ENCODE measurements around the gene DUSP22.

DUSP22 gene

DNA sequence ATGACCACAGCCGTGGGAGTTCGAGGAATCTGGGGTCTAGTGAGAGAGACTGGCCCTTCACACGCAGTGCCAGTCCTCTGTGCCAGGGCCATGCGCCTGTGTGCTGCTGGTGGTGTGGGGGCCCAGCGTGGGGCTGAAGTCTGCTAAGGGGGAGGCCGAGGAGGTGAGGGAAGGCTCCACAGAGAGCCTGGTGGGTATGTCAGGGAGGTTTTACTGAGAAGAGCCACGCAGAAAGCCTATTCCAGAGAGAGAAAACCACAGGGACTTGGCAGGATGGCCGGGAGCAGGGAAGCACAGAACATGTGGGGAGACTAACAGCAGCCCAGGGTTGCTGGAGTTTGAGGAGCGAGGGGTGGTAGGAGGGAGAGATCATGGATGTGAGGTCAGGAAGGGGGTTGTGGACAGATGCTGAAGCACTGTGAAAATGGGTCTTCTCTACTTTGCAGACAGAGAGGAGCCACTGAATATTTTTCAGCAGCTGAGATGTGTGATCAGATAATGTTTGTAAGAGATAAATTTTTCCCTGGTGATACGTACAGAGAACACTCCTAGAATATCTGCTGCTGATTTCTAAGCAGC, 35.3 kb downstream of the DUSP22 start:
- H3K27ac ChIP-seq = no peak overlapping the region
- peaks cover 9% of the 10 kb centered on the region for H3K4me1 ChIP-seq
- no peak overlapping the region for H3K9ac ChIP-seq
- no peak overlapping the region for H2AFZ ChIP-seq
- H3K79me2 ChIP-seq = no peaks in the 10 kb centered on the region
- H3K4me3 ChIP-seq (ENCODE audit: low read depth, low read length) = no peak overlapping the region
- no peaks in the 10 kb centered on the region for H3K36me3 ChIP-seq (ENCODE audit: control insufficient read depth, insufficient read depth, low read length)
- no peaks in the 10 kb centered on the region for H3K9me3 ChIP-seq (ENCODE audit: control insufficient read depth, low read length)
- H3K4me2 ChIP-seq (ENCODE audit: low read length) = peak overlapping the region; percentile 7
- no peak for TF ChIP-seq CTCF (IDR thresholded peaks at IDR 0.05)
- no peaks in the 10 kb centered on the region for H3K27me3 ChIP-seq (ENCODE audit: control insufficient read depth, insufficient read depth, low read length)

GRCh38 chr6:328136-328670, 35.9 kb downstream of the DUSP22 start:
- H3K36me3 ChIP-seq (ENCODE audit: control insufficient read depth, insufficient read depth, low read length) = no peaks in the 10 kb centered on the region
- H3K4me2 ChIP-seq (ENCODE audit: low read length) = peak overlapping the region; percentile 7
- no peaks in the 10 kb centered on the region for H3K27me3 ChIP-seq (ENCODE audit: control insufficient read depth, insufficient read depth, low read length)
- H3K9me3 ChIP-seq (ENCODE audit: control insufficient read depth, low read length) = no peaks in the 10 kb centered on the region
- no peak overlapping the region for H2AFZ ChIP-seq
- H3K4me1 ChIP-seq = peaks cover 9% of the 10 kb centered on the region
- H3K27ac ChIP-seq = no peak overlapping the region
- no peak for TF ChIP-seq CTCF (IDR thresholded peaks at IDR 0.05)
- H3K79me2 ChIP-seq = no peaks in the 10 kb centered on the region
- H3K9ac ChIP-seq = no peak overlapping the region
- no peak overlapping the region for H3K4me3 ChIP-seq (ENCODE audit: low read depth, low read length)

DNA sequence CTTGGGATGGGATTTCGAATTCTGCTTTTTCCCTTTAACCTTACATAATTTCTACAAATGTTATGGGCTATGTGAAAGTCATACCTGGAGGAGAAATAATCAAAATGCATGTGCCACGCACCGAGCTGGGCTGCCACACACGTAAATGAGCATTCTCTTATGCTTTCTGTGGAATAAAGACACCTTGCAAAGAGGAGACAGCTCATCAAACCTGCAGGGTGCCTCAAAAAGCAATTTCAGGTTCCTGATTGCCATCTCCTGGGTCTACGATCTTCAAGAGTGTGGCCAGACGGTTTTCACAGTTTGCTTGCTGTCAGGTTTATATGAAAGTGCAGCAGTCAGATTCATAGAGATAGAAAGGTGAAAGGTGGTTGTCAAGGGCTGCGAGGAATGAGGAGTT, 36.6 kb downstream of the DUSP22 start:
- no peak overlapping the region for H3K4me3 ChIP-seq (ENCODE audit: low read depth, low read length)

DNA sequence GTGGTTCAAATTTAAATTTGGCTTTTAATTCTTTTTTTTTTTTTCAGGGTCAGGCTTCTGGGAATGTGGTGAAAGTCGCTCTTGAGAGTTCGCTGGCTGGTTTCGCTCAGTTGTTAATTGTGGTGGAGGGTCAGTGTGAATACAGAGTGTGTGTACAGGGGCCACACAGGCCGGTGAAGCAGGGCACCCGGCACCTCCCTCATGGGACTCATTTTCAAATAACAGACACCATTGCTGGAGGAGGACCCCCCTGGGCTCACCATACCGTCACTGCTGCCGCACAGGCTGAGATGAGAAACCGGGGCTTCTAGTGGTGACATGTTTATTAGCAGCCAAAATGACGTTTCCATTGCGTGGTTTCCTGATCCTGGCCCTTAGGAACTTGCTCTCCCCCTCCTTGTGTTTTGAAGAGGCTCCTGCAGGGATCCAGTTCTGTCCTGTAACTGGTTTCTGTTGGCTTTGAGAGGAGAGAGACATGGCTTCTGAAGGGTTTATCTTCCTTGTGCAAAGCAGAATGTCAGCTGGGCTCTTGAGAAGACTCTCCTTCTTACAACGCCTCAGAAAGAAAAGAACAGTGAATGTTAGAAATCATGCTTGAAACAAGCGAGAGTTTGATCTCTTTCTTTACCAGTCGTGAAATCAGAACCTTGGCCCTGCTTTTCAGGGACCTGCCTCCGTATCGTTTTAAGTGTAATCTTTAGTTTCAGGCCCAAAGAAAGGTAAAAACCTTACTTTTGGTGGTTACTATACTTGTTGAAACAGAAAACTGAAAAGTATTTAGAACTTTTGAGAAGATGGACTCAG, 37.8 kb downstream of the DUSP22 start:
- H3K4me3 ChIP-seq (ENCODE audit: low read depth, low read length) = no peak overlapping the region
- H3K36me3 ChIP-seq (ENCODE audit: control insufficient read depth, insufficient read depth, low read length) = no peaks in the 10 kb centered on the region
- no peak overlapping the region for H3K27ac ChIP-seq
- no peak overlapping the region for H2AFZ ChIP-seq
- no peaks in the 10 kb centered on the region for H3K27me3 ChIP-seq (ENCODE audit: control insufficient read depth, insufficient read depth, low read length)
- no peak overlapping the region for H3K9ac ChIP-seq
- no peaks in the 10 kb centered on the region for H3K9me3 ChIP-seq (ENCODE audit: control insufficient read depth, low read length)
- H3K4me2 ChIP-seq (ENCODE audit: low read length) = no peak overlapping the region
- TF ChIP-seq CTCF (IDR thresholded peaks at IDR 0.05) = no peak
- no peaks in the 10 kb centered on the region for H3K79me2 ChIP-seq
- H3K4me1 ChIP-seq = peaks cover 9% of the 10 kb centered on the region

More for the DNA sequence above, 36.6 kb downstream of the DUSP22 start:
- TF ChIP-seq CTCF (IDR thresholded peaks at IDR 0.05) = no peak
- Histone ChIP-seq H3K4me2 (ENCODE audit: low read length) (no peak overlapping the region), H3K9me3 (ENCODE audit: control insufficient read depth, low read length) (no peaks in the 10 kb centered on the region), H3K4me1 (peaks cover 9% of the 10 kb centered on the region), H2AFZ (no peak overlapping the region), H3K36me3 (ENCODE audit: control insufficient read depth, insufficient read depth, low read length) (no peaks in the 10 kb centered on the region), H3K27me3 (ENCODE audit: control insufficient read depth, insufficient read depth, low read length) (no peaks in the 10 kb centered on the region), H3K27ac (no peak overlapping the region), H3K9ac (no peak overlapping the region), H3K79me2 (no peaks in the 10 kb centered on the region)
